Kidney capillary endothelial cell (primary cell): Measurements from ENCODE around the gene BRICD5.

ENCODE experiments used
- DNase-seq: peaks from one replicate; pipeline ENCODE4 v3.0.0-alpha.2; 2018; ENCODE audit warnings: low spot score

Gene BRICD5

GRCh38 chr16:2199095-2199494 is 11.6 kb downstream of the BRICD5 start:
- no peak for DNase-seq

- DNase-seq: no peak
Measured at GRCh38 chr16:2198283-2198682, 12.4 kb downstream of the BRICD5 start.

GRCh38 chr16:2197765-2198164 is 12.9 kb downstream of the BRICD5 start:
- no peak for DNase-seq

GRCh38 chr16:2196981-2197511 is 13.6 kb downstream of the BRICD5 start:
- DNase-seq: no peak

GRCh38 chr16:2196162-2196980 is 14.3 kb downstream of the BRICD5 start, which contains the start of gene CASKIN1:
CASKIN1 (minus strand) TSS chr16:2196605; CDS start chr16:2196432, 173 bp downstream.
- DNase-seq: no peak

- no peak for DNase-seq
Measured at GRCh38 chr16:2195322-2196161, 15.1 kb downstream of the BRICD5 start.

- DNase-seq: peak; percentile 27
Measured at GRCh38 chr16:2194852-2195321, 15.8 kb downstream of the BRICD5 start.

- DNase-seq: no peak
Measured at GRCh38 chr16:2194166-2194834, 16.4 kb downstream of the BRICD5 start.

- no peak for DNase-seq
Measured at GRCh38 chr16:2191446-2191706, 19.3 kb downstream of the BRICD5 start.

GRCh38 chr16:2190659-2191445 is 19.8 kb downstream of the BRICD5 start:
- DNase-seq: no peak

- DNase-seq: no peak
Measured at GRCh38 chr16:2190002-2190658, 20.5 kb downstream of the BRICD5 start.

- DNase-seq: no peak
Measured at GRCh38 chr16:2189252-2189893, 21.3 kb downstream of the BRICD5 start.

- no peak for DNase-seq
Measured at GRCh38 chr16:2188395-2188794, 22.3 kb downstream of the BRICD5 start.

- DNase-seq: no peak
Measured at GRCh38 chr16:2187212-2187611, 23.5 kb downstream of the BRICD5 start.

- DNase-seq: no peak
Measured at GRCh38 chr16:2186505-2186904, 24.2 kb downstream of the BRICD5 start.

- no peak for DNase-seq
Measured at GRCh38 chr16:2186064-2186463, 24.6 kb downstream of the BRICD5 start.

GRCh38 chr16:2184962-2185361 is 25.7 kb downstream of the BRICD5 start:
- DNase-seq: no peak

GRCh38 chr16:2184346-2184745 is 26.3 kb downstream of the BRICD5 start:
- no peak for DNase-seq

- no peak for DNase-seq
Measured at GRCh38 chr16:2183671-2184070, 27.0 kb downstream of the BRICD5 start.

- no peak for DNase-seq
Measured at GRCh38 chr16:2181952-2182351, 28.7 kb downstream of the BRICD5 start.
